Erythroblast (primary cell): ENCODE results near the gene JAKMIP3.

ENCODE experiments used
- GATA1 ChIP-seq: IDR thresholded peaks from 2 replicates; pipeline ENCODE4 v1.6.1; 2011; ENCODE audit warnings: low read depth, mild to moderate bottlenecking, control low read depth, low read length, moderate library complexity
- POLR2A ChIP-seq: IDR thresholded peaks from 2 replicates; pipeline ENCODE4 v1.6.1; 2011; ENCODE audit warnings: mild to moderate bottlenecking, low read length

- TF ChIP-seq POLR2A: no peak
- TF ChIP-seq GATA1: no peak
Observed at GRCh38 chr10:132100556-132101349, 35.0 kb downstream of the JAKMIP3 start.
